Stimulated activated CD8-positive, alpha-beta memory T cell treated with anti-CD3 and anti-CD28 coated beads, Interleukin-7, amount 100 ng/mL, for 24 hours (primary cell): ENCODE data around the gene GRHL1.

ENCODE experiments used
- DNase-seq: peaks from one replicate; pipeline ENCODE4 v3.0.0-alpha.2; 2020; ENCODE audit warnings: low read depth

GRHL1 gene

DNA sequence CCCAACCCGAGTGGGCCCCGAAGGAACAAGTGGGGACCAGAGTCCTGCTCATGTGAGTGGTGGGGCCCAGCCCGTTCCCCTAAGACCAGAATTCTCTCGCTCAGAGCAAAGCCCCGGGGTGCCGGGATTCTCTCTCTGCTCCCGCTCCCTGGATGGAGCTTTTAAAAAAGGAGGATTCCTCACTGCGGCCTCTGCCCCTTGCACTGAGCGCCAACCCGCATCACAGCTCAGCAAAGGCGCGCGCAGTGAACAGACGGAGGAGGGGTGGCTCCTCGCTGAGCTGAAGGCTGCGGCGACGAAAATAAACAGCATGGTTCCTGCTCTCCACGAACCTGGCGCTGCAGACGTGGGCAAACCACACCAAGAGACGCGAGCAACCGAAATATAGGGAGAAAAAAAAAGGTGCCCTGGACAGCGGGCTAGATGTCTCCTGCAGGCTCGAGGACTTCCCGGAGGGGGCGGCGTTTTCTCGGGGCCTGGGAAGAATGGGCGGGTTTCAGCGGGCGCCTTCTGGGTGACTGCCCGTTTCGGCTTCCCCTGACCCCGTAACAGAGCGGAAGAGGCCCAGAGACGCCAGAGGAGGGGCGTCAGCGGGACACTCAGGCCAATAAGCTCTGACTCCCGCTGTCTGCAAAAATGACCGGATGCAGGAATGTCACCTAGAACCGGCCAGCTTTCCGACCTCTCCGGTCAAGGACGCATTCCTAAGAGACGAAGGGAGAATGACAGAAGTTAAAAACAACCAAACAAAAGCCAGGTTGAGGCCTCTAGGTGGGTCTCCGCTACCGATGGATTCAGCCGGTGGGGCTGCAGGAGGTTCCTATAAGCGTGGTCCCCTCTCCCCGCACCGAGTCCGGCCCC, 91.0 kb downstream of the GRHL1 start:
- DNase-seq = no peak

GRCh38 chr2:10043256-10043905, 91.9 kb downstream of the GRHL1 start, which contains the start of gene KLF11:
KLF11 (plus strand) TSS chr2:10043550; CDS start chr2:10043717, 167 bp downstream.
- peak; percentile 52 for DNase-seq

DNA sequence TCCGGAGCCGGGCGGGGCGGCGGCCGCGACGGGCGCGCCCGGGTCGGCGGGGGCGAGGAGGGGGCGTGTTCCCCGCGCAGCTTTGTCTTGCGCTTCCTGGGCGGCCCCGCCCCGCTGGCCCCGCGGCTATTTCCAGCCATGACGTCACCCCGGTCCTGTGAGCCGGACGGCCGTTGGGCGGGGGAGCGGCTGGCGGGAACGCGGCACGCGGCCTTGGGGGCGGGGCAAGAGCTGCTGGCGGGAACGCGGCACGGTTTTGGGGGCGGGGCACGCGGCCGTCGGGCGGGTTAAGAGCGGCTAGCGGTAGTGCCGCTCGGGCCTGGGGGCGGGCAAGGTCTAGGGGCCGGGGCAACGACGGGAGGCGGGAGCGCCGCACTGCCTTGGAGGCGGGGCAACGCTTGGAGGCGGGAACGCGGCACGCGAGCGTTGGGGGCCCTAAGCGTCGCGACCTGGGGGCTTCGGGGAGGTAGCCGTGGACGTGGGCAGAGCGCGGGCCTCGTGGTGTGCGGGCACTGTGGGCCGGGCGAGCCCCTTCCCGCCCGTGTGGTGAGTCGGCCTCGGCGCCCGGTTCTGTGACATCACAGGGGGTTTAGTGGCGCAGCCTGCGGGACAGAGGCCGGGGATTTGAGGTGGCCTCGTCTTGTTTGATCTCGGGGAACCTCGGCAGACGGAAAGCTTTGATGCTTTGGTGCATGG, 92.6 kb downstream of the GRHL1 start:
- DNase-seq = peak; percentile 96

GRCh38 chr2:10045561-10046355, 94.3 kb downstream of the GRHL1 start:
- no peak for DNase-seq

DNA sequence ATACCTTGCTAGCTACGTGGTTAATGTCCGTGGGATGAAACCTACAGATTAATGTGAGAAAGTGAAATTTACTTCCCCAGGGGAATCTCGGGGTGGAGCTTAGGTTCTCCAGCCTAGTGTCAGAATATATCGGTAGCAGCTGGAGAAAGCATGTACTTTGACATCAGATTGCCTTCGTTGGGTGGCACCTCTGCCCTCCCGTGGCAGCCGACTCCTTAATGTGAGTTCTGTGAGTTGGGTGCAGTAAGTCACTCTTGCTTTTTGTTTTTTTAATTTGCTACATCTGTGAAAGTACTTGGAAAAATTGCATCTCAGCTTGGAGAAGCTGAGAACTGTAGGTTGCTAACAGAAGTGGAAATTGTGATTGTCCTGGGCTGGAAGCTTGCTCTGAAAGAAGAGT, 95.4 kb downstream of the GRHL1 start:
- no peak for DNase-seq

- no peak for DNase-seq
These were observed 96.4 kb downstream of the GRHL1 start for GRCh38 chr2:10047616-10048500.

- no peak for DNase-seq
These were observed 97.1 kb downstream of the GRHL1 start for GRCh38 chr2:10048501-10049171.
